GM12891 (cell line): ENCODE results near the gene DSC2.

ENCODE experiments used
- PAX5 ChIP-seq: IDR thresholded peaks from 2 replicates; pipeline ENCODE4 v1.6.1; 2011; ENCODE audit warnings: low read length, moderate library complexity, mild to moderate bottlenecking; ENCODE audit not compliant: insufficient read depth, severe bottlenecking
- POLR2A ChIP-seq: IDR thresholded peaks from 2 replicates; pipeline ENCODE4 v1.6.1; 2011; ENCODE audit warnings: low read depth, low read length, control low read depth
- POLR2AphosphoS5 ChIP-seq: IDR thresholded peaks from 2 replicates; pipeline ENCODE4 v1.6.1; 2011; ENCODE audit warnings: low read depth, low read length, control low read depth
- POU2F2 ChIP-seq: IDR thresholded peaks from 2 replicates; pipeline ENCODE4 v1.6.1; 2011; ENCODE audit warnings: low read depth, mild to moderate bottlenecking, control low read depth, low read length, moderate library complexity
- TAF1 ChIP-seq: IDR thresholded peaks from 2 replicates; pipeline ENCODE4 v1.6.1; 2011; ENCODE audit warnings: low read depth, low read length, control low read depth

- no peak for TF ChIP-seq POLR2AphosphoS5
- no peak for TF ChIP-seq POLR2A
- TF ChIP-seq TAF1, result no peak
- no peak for TF ChIP-seq PAX5
- TF ChIP-seq POU2F2, result no peak
These were observed 40.8 kb upstream of the DSC2 start for GRCh38 chr18:31143025-31143424.
